HG02943 (cell line): Measurements from ENCODE around the gene ARID1B.
A peak's percentile ranks its signal among the peaks of the same experiment; 100 is the strongest.

Experiments used
- ATAC-seq: cut with Tn5 transposase; IDR thresholded peaks from one replicate; pipeline ENCODE4 v1.9.1; 2021; ENCODE audit warnings: mild to moderate bottlenecking, low read depth, moderate library complexity; ENCODE audit not compliant: unreplicated experiment

ARID1B gene

GRCh38 chr6:157086632-157087031 lies 309.5 kb downstream of the ARID1B start:
- no peak for ATAC-seq

- no peak for ATAC-seq
Observed at GRCh38 chr6:157087974-157088373, 310.8 kb downstream of the ARID1B start.

DNA sequence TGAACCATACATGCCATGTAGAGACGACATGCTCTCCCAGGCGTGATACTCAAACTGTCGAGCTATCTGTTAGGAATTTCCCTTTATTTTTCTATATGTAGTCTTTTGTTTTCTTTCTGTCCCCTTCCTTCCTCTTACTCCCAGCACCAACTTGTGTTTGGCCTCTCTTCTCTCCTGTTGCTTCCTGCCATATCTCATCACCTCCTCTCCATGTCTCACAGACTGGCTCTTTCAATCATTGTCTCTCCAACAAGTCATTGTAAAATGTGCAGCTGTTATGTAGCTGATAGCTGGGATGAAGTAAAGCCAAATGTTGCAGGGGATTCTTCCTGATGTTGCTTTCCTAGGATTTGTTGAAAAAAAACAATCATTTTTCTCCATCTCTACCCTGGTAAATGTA lies 311.7 kb downstream of the ARID1B start:
- ATAC-seq: no peak

GRCh38 chr6:157089258-157089657 lies 312.1 kb downstream of the ARID1B start:
- ATAC-seq: no peak

GRCh38 chr6:157089851-157090250 lies 312.7 kb downstream of the ARID1B start:
- ATAC-seq: no peak

DNA sequence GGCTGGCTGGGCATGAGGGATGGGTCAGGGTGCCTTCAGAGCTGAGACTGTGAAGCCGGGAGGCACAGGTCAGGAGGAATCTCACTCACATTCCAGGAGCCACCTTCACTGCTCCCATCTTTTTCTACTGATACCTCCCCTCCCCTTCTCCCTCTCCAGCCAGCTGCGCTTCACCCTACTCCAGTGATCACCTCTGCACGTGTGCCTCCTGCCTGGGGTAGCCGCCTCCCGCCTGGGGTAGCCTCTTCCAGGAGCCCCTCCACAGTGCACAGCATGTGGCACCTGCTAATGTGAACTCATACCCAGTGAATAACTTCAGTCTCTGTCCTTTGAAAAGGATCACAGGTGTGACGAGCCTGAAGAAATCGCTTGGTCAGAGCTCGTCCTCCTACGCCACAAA lies 313.6 kb downstream of the ARID1B start:
- ATAC-seq: no peak

- ATAC-seq: no peak
Observed at GRCh38 chr6:157091243-157091642, 314.1 kb downstream of the ARID1B start.

DNA sequence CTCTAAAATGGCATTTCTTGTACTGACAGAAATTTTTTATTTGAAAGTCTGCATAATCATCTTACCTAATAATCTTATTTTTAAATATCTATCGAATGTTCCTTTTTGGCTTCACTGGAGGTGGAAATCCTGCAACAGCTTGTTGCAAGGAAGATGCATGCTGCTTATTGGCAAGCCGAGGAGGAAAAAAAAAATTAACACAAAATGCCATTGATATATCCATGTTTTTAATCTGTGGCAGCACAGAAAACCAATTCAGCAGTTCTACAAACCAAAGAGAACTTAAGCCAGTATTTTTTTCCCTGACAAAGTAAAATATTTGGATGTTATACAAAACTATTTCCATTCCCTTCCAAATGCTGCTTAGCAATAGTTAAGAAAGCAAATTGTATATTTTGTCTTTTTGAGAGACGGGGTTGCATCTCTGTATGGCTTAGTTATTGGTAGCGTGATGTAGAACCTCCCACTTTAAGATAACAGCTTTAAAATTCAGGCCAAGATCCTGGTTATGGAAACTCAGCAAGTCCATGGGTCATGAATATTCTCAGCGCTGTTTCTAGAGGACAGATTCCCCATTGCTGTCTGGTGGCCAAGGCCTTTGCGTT lies 314.8 kb downstream of the ARID1B start:
- ATAC-seq: no peak

DNA sequence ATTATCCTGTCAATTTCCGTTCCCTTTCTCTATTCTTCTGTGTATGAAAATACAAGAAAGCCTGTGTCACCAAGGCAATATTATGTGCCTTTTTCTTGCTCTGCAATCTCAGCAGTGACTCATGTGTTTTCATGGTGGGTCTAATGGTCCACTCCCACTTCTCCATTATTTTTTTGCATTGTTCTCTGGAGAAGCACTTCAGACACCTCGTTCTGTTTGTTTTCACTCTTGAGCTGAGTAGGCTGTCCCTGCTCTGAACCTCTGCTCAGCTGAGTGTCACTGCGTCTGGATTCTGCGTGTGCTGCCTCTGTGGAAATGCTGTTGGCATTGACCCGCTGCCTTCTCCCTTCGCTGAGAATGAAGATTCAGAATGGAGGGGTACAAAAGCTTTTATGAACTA lies 315.6 kb downstream of the ARID1B start:
- ATAC-seq: no peak

DNA sequence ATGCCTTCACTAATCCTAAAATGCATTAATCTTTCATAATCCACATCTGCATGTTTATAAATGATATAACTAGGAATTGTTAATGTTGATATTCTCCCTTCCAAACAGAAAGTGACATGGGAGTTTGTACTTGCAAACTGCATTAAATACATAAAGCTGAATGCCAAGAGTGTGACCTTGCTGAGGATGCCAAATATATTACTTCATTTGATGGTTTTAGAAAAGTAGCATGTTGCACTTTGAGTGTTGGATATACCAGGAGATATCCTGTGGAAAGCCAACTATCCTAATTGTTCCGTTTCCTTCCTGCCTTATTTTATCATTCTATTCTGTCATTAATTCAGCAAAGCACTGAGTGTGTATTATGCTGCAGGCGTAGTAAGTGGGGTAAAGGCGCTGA lies 316.4 kb downstream of the ARID1B start:
- ATAC-seq: no peak

DNA sequence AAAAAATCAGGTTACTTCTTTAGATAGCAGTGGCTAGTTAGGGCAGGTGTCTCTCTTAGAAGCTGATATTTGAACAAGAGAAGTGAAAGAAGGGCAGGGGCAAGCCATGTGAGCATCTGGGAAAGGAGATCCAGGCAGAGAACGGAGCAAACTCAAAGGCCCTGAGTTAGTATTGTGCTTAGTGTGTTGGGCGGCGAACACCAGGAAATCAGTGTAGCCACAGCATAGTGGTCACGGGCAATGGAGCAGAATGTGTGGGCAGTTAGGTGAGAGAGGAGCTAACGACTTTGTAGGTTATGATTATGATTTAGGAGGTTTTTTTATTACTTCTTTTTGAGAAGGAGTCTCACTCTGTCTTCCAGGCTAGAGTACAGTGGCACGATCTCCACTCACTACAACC lies 316.9 kb downstream of the ARID1B start:
- no peak for ATAC-seq

DNA sequence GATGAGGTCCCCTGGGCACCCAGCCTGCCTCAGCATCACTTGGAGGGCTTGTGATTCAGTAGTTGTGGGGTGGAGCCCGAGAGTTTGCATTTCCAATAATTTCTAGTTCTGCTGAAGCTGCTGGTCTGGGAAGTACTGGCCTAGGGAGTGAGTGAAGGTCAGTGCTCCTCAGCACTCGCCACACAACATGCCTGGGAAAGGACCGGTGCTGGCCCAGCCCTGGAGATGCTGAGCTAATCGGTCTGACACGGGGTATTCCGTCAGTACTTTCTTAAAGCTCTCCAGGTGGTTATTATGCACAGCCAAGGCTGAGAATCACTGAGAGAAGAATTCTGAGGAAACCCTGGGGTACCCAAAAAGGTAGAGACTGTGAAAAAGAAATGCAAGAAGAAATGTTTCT lies 317.9 kb downstream of the ARID1B start:
- ATAC-seq: no peak

DNA sequence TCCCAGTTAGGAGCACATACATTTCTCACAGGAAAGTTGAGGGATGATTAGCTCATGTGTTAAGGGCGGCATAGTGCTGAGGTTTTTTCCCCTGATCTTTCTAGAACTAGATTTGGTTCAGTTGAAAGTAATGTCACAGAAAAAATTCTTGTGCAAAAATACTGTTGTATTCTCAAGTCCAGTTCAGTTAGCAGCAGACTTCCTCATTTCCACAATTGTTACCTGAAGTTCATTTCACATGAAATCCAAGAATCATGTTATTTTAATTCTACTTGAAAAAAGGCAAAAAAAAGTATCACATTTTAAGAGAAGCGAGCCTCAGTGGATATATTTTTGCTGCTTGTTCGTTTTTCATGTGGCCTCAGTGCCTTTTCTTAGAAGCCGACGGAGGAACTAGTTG lies 318.4 kb downstream of the ARID1B start:
- no peak for ATAC-seq

DNA sequence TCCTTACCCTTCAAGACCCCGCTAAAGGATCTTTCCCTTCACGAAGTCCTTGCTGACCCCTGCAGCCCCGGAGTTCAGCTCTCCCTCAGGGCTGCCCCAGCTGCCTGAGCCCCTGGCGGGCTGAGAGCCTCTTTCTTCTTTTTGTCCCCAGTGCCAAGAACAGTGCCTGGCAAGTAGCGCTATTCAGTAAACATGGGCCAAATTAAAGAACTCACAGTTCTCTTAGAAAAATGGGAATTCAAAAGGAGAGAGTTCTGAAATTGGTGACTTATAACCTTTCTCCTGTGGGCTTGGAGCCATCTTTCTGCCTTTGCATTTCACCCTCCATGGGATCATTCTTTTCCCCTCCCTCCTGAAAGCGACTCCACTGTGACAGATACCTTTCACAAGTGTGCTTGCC lies 318.9 kb downstream of the ARID1B start:
- no peak for ATAC-seq

GRCh38 chr6:157096522-157096921 lies 319.3 kb downstream of the ARID1B start:
- no peak for ATAC-seq

DNA sequence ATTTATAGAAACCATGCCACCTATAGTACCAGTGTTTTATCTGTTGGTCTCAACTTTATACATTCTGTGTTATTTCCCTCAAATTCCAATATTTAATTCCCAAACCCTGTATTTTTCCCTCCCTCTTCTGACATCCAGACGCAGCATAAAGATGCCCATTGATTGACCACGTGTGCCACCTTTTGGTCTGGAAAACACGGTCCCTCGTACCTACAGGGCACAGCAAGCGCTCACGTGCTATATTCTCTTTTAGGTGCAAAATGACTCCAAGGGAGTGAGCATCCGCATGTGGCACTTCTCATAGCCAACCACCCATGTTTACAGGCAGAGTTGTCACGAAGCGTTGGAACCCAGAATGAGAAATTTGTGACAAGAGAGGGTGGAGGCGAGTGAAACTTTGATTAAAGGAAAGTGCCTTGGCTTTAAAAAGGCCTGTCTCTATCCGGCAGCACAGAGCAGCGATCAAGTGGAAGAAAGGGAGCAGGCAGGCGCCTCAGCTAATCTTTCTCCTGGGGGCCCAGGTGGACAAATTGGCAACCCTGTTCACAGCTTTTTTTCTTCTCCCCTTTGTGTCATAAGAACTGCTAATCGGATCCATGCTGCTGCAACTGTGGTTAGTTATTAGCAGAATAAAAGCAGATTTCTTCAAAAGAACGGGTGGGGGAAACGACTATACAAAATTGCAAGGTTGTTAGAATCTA lies 320.2 kb downstream of the ARID1B start:
- no peak for ATAC-seq

- ATAC-seq: no peak
Observed at GRCh38 chr6:157098999-157099398, 321.8 kb downstream of the ARID1B start.

- peak; percentile 93 for ATAC-seq
Observed at GRCh38 chr6:157099912-157100593, 322.9 kb downstream of the ARID1B start.

DNA sequence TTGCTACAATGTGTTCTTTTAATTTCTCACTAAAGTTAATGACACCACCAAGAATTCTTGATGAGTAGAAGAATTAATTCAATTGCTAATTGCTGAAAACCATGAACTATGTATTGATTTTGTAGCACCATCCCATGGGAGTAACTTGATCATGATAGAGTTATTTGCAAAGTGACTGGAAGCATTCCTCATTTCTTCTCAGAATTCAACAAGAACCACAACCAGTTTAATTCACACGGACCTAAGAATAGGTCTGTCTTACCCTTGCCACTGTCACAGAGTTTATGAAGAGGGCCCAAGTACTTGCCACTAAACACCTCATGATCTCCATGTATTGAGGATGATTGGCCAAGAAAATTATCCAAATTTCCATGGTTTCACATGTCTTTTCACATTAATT lies 324.0 kb downstream of the ARID1B start:
- ATAC-seq: no peak

GRCh38 chr6:157104803-157105202 lies 327.6 kb downstream of the ARID1B start:
- no peak for ATAC-seq

- no peak for ATAC-seq
Observed at GRCh38 chr6:157106487-157106886, 329.3 kb downstream of the ARID1B start.

- no peak for ATAC-seq
Observed at GRCh38 chr6:157107571-157107914, 330.4 kb downstream of the ARID1B start.
